ENCODE results near the gene SLC2A2.

Gene SLC2A2

DNA sequence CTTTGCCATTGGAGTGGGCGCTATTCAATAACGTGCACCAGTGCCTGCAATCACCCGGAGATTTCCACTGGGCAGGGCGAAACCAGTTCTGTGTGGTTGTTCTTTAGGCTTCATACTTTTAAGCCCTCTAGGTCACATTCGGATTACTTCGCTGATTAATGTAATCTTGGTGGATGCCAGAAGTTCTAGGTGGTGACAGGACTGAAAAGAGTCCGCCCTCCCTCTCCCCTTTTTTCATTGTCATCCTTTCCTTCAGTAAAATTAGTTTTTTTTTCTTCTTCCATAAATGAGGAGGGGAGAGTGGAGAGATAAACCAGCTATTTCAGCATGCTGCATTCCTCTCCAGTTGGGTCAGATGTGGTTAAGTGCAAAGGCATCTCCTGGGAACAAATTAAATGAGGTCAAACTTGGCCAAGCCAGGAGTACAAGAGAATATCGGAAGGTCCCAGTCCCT, 2.3 kb upstream of the SLC2A2 start:
- no peak for DNase-seq (ENCODE audit: low read depth in 2 of 2)

GRCh38 chr3:171028025-171028778, 1.7 kb upstream of the SLC2A2 start:
- peak; percentile 31 to 53 for DNase-seq (ENCODE audit: low read depth in 2 of 2)

- no peak for DNase-seq (ENCODE audit: low read depth in 2 of 2)
Measured at GRCh38 chr3:171023566-171023965, 3.0 kb downstream of the SLC2A2 start.

GRCh38 chr3:171021377-171021776, 5.1 kb downstream of the SLC2A2 start:
- no peak for DNase-seq (ENCODE audit: low read depth in 2 of 2)

- no peak for DNase-seq (ENCODE audit: low read depth in 2 of 2)
Measured at GRCh38 chr3:171018156-171018935, 8.2 kb downstream of the SLC2A2 start.

DNA sequence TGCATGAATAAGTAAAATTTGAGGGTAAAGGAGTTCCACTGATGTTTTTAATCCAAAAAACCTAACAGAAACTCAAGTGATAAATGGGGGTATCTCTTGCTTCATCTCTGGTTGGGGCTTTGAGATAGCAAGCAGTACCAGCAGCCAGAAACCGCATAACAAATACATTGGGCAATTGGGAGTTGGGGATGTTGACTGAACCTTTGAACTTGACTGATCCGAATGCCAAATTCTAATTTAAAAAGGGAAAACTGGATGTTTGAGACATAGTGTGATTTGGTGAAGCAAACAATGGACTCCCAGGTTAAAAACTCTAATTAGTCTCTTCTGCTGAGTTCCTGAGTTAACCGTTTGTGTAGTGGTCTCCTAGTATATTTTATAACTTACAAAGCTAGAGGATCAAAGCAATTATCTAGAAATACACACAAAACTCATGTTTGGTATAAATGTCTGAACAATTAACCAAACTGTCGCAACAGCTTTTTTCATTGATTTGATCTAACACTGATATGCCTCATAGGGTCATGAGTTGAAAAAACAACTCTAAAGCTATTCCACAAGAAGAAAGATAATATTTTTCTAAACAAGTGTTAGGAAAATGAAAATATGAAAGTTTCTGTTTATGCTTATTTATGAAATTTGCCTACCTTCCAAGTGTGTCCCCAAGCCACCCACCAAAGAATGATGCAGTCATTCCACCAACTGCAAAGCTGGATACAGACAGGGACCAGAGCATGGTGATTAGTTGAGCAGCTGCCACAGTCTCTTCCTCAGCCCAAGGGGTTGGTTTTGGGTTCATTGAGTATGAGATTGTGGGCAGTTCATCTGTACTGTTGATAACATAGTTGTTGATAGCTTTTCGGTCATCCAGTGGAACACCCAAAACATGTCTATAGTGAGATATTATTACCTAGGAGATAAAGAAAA, 12.4 kb downstream of the SLC2A2 start:
- no peak for DNase-seq (ENCODE audit: low read depth in 2 of 2)

GRCh38 chr3:171011873-171012336, 14.6 kb downstream of the SLC2A2 start:
- DNase-seq (ENCODE audit: low read depth in 2 of 2): no peak

DNA sequence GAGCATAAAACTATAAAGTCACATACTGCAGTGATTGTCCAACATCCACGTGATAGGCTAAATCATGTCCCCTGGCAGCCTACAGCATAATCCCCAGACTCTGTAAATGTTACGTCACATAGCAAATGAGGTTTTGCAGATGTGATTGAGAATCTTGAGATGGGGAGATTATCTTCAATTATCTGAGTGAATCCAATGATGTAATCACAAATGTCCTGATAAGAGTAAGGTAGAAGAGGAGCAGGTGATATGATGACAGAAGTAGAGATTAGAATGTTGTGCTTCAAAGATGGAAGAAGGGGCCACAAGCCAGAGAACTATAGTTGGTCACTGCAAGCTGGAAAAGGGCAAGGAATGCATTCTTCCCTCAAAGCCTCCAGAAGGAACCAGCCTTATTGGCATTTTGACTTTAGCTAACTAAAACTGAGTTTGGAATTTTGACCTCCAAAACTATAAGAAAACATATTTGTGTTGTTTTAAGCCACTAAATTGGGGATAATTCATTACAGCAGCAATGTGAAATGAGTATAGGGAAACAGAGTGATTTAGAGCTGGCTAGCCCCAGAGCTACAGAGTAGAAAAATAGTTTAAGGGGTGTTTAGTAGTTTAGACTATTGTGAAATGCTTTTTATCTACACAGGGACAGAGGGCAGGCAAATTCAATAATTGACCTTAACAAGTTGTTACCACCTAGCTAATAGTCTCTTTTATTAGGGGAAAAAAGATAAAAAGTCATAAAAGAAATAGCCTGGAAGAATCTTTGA, 15.2 kb downstream of the SLC2A2 start:
- no peak for DNase-seq (ENCODE audit: low read depth in 2 of 2)

GRCh38 chr3:171007316-171007715, 19.2 kb downstream of the SLC2A2 start:
- no peak for DNase-seq (ENCODE audit: low read depth in 2 of 2)

DNA sequence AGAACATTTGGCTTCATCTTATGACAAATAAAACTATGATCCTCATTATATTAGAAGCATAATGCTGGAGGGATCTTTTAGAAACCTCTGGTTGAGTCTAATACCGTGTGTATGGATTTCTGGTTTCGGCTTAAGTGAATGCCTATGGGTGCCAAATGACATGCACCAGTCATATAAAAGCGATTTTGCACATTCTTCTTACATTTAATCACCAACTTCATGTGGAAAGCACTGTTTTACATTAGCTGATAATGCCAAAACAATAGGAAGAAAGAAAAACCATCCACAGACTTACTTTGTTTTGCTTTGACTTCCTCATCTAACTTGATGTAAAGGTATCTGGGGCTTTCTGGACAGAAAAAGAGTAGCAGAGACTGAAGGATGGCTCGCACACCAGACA, 20.9 kb downstream of the SLC2A2 start:
- DNase-seq (ENCODE audit: low read depth in 2 of 2): no peak

- no peak for DNase-seq (ENCODE audit: low read depth in 2 of 2)
Measured at GRCh38 chr3:171001957-171002694, 24.4 kb downstream of the SLC2A2 start.

- DNase-seq (ENCODE audit: low read depth in 2 of 2): no peak
Measured at GRCh38 chr3:171001250-171001893, 25.1 kb downstream of the SLC2A2 start.

GRCh38 chr3:171000281-171000680, 26.2 kb downstream of the SLC2A2 start:
- no peak for DNase-seq (ENCODE audit: low read depth in 2 of 2)

- no peak for DNase-seq (ENCODE audit: low read depth in 2 of 2)
Measured at GRCh38 chr3:170999737-171000242, 26.7 kb downstream of the SLC2A2 start.

DNA sequence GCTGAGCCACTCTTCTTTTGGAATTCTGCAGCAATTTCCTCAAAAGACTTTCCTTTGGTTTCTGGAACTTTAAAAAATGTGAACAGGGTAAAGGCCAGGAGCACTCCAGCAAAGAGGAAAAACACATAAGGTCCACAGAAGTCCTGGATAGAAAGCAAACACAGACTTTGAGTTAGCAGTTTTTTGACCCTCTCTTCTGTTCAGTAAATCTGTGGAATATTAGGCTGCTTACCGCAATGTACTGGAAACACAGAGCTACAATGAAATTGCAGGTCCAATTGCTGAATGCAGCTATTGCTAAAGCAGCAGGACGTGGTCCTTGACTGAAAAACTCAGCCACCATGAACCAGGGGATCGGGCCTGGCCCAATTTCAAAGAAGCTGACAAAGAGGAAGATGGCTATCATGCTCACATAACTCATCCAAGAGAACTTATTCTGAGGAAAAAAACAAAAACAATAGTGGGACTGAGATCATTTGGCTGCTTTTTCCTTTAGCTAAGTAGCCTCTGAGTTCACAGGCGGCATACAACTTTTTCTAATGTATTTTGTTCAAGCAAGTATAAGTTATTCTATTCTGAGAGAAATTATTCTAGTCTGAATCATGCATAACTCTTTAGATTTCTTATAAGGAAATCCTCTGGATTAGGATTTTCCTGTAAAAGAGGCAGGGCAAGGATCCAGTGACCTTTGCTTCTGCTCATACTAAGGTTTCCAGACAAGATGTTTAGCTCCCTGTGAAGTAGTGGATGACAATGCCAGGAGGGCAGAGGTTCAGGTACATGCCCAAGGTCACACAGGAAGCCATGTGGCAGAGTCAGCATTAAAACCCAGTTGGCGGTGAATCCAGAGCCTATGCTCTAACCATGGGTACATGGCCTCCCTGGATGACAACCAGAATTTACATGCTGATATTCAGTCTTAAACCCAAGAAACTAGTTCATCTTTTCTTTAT, 28.3 kb downstream of the SLC2A2 start:
- no peak for DNase-seq (ENCODE audit: low read depth in 2 of 2)

DNA sequence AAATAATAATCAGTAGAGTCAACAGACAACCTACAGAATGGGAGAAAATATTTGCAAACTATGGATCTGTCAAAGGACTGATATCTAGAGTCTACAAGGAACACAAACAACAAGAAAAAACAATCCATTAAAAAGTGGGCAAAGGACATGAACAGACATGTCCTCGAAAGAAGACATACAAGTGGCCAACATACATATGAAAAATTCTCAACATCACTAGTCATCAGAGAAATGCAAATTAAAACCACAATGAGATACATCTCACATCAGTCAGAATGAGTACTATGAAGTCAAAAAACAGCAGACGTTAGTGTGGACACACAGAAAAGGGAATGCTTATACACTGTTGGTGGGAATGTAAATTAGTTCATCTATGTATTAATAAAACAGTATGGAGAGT, 33.7 kb downstream of the SLC2A2 start:
- no peak for DNase-seq (ENCODE audit: low read depth in 2 of 2)

- no peak for DNase-seq (ENCODE audit: low read depth in 2 of 2)
Measured at GRCh38 chr3:170991664-170992063, 34.9 kb downstream of the SLC2A2 start.

GRCh38 chr3:170989100-170989648, 37.3 kb downstream of the SLC2A2 start:
- no peak for DNase-seq (ENCODE audit: low read depth in 2 of 2)

All from stimulated activated CD8-positive, alpha-beta memory T cell treated with anti-CD3 and anti-CD28 coated beads, Interleukin-2, amount 100 ng/mL, for 48 hours (primary cell).